H9 (cell line): ENCODE data around the gene TTC28. TPM values are rescaled to one million over a fixed set of nuclear protein-coding genes. Genes with fewer than 3 reads are reported as not detected.
A peak's percentile ranks its signal among the peaks of the same experiment; 100 is the strongest.

Experiments
- DNase-seq: peaks from one replicate; pipeline ENCODE4 v3.0.0-alpha.2; 2017
- H2AFZ ChIP-seq: one replicate; pipeline ENCODE4 v1.6.1; 2013; ENCODE audit warnings: mild to moderate bottlenecking, low read length, control low read depth, moderate library complexity
- H2AK5ac ChIP-seq: 2 replicates; pipeline ENCODE4 v1.6.1; 2013; ENCODE audit warnings: low read length, control low read depth, mixed read lengths; ENCODE audit not compliant: insufficient read length
- H2BK120ac ChIP-seq: one replicate; pipeline ENCODE4 v1.6.1; 2013; ENCODE audit warnings: low read depth, mild to moderate bottlenecking, low read length, control low read depth, inconsistent platforms; ENCODE audit not compliant: poor library complexity, severe bottlenecking
- H2BK12ac ChIP-seq: 2 replicates; pipeline ENCODE4 v1.6.1; 2013; ENCODE audit warnings: low read length, control low read depth, mixed read lengths, low read depth; ENCODE audit not compliant: insufficient read length
- H2BK15ac ChIP-seq: 2 replicates; pipeline ENCODE4 v1.6.1; 2013; ENCODE audit warnings: low read depth, low read length, control low read depth
- H2BK20ac ChIP-seq: one replicate; pipeline ENCODE4 v1.6.1; 2013; ENCODE audit warnings: low read depth, mild to moderate bottlenecking, low read length, control low read depth, inconsistent platforms; ENCODE audit not compliant: poor library complexity, severe bottlenecking
- H2BK5ac ChIP-seq: 2 replicates; pipeline ENCODE4 v1.6.1; 2013; ENCODE audit warnings: low read length, control low read depth, mixed read lengths; ENCODE audit not compliant: insufficient read length
- H3K14ac ChIP-seq: 2 replicates; pipeline ENCODE4 v1.6.1; 2013; ENCODE audit warnings: low read length, control low read depth; ENCODE audit not compliant: insufficient read depth
- H3K18ac ChIP-seq: 2 replicates; pipeline ENCODE4 v1.6.1; 2013; ENCODE audit warnings: low read depth, mild to moderate bottlenecking, mixed read lengths, low read length, control low read depth; ENCODE audit not compliant: insufficient read length
- H3K23ac ChIP-seq: 2 replicates; pipeline ENCODE4 v1.6.1; 2013; ENCODE audit warnings: low read length, control low read depth, mixed read lengths, low read depth; ENCODE audit not compliant: insufficient read length
- H3K23me2 ChIP-seq: 2 replicates; pipeline ENCODE4 v1.6.1; 2013; ENCODE audit warnings: low read depth, mild to moderate bottlenecking, mixed read lengths, low read length, control low read depth; ENCODE audit not compliant: insufficient read length, poor library complexity, severe bottlenecking
- H3K27ac ChIP-seq: 2 replicates; pipeline ENCODE4 v1.5.1; 2013; ENCODE audit warnings: low read length, control low read depth, mixed read lengths, low read depth; ENCODE audit not compliant: insufficient read length
- H3K27me3 ChIP-seq: 2 replicates; pipeline ENCODE4 v1.6.1; 2013; ENCODE audit warnings: low read length, control low read depth, inconsistent platforms; ENCODE audit not compliant: insufficient read depth
- H3K4ac ChIP-seq: 2 replicates; pipeline ENCODE4 v1.6.1; 2013; ENCODE audit warnings: low read depth, mild to moderate bottlenecking, control low read depth, inconsistent platforms, low read length, moderate library complexity
- H3K4me1 ChIP-seq: 2 replicates; pipeline ENCODE4 v1.6.1; 2013; ENCODE audit warnings: low read length, control low read depth, inconsistent platforms; ENCODE audit not compliant: insufficient read depth
- H3K4me2 ChIP-seq: 2 replicates; pipeline ENCODE4 v1.6.1; 2013; ENCODE audit warnings: low read length, control low read depth, mixed read lengths; ENCODE audit not compliant: insufficient read length, insufficient read depth
- H3K56ac ChIP-seq: 2 replicates; pipeline ENCODE4 v1.6.1; 2013; ENCODE audit warnings: low read depth, mild to moderate bottlenecking, mixed read lengths, low read length, control low read depth; ENCODE audit not compliant: insufficient read length
- H3K79me1 ChIP-seq: 2 replicates; pipeline ENCODE4 v1.6.1; 2013; ENCODE audit warnings: low read depth, mild to moderate bottlenecking, moderate library complexity, low read length, control low read depth, inconsistent platforms; ENCODE audit not compliant: insufficient read depth, poor library complexity, severe bottlenecking
- H3K79me2 ChIP-seq: 2 replicates; pipeline ENCODE4 v1.6.1; 2013; ENCODE audit warnings: low read length, control low read depth, inconsistent platforms; ENCODE audit not compliant: insufficient read depth
- H3K9ac ChIP-seq: 2 replicates; pipeline ENCODE4 v1.6.1; 2013; ENCODE audit warnings: low read length, control low read depth, mixed read lengths; ENCODE audit not compliant: insufficient read length; ENCODE audit errors: extremely low read depth
- H3K9me3 ChIP-seq: one replicate; pipeline ENCODE4 v1.6.1; 2013; ENCODE audit warnings: low read depth, low read length, inconsistent platforms; ENCODE audit not compliant: control insufficient read depth
- H3T11ph ChIP-seq: one replicate; pipeline ENCODE4 v1.6.1; 2013; ENCODE audit warnings: mild to moderate bottlenecking, low read length, control low read depth, inconsistent platforms
- H4K20me1 ChIP-seq: one replicate; pipeline ENCODE4 v1.6.1; 2013; ENCODE audit not compliant: control insufficient read depth, insufficient read length, insufficient read depth
- H4K5ac ChIP-seq: 2 replicates; pipeline ENCODE4 v1.6.1; 2013; ENCODE audit warnings: low read depth, mild to moderate bottlenecking, mixed read lengths, low read length, control low read depth; ENCODE audit not compliant: insufficient read length
- H4K8ac ChIP-seq: replicated peaks from 2 replicates; pipeline ENCODE4 v1.6.1; 2013; ENCODE audit warnings: low read length, control low read depth, mixed read lengths, low read depth; ENCODE audit not compliant: insufficient read length
- H4K91ac ChIP-seq: 2 replicates; pipeline ENCODE4 v1.6.1; 2013; ENCODE audit warnings: low read depth, mild to moderate bottlenecking, moderate library complexity, mixed read lengths, low read length, control low read depth; ENCODE audit not compliant: insufficient read length
- H3K27ac Mint-ChIP-seq, 3 experiments: 2 replicates in 2 of 3; 3 replicates in 1 of 3; pipeline ENCODE4 v1.8.0; 2020 to 2021; ENCODE audit warnings: mixed read lengths in 3 of 3, mild to moderate bottlenecking in 1 of 3, moderate library complexity in 1 of 3
- H3K27me3 Mint-ChIP-seq: 2 replicates; pipeline ENCODE4 v1.8.0; 2021; ENCODE audit warnings: low read depth, mild to moderate bottlenecking, moderate library complexity, mixed read lengths
- H3K36me3 Mint-ChIP-seq, 3 experiments: 2 replicates in 2 of 3; 3 replicates in 1 of 3; pipeline ENCODE4 v1.8.0; 2020 to 2021; ENCODE audit warnings: low read depth in 3 of 3, mixed read lengths in 3 of 3; ENCODE audit not compliant: insufficient read depth in 1 of 3
- H3K4me1 Mint-ChIP-seq, 2 experiments: 2 replicates each; pipeline ENCODE4 v1.8.0; 2020; ENCODE audit warnings: mixed read lengths in 2 of 2
- H3K4me3 Mint-ChIP-seq, 2 experiments: 2 replicates in 1 of 2; 3 replicates in 1 of 2; pipeline ENCODE4 v1.8.0; 2020 to 2021; ENCODE audit warnings: mild to moderate bottlenecking in 2 of 2, mixed read lengths in 2 of 2, moderate library complexity in 1 of 2
- H3K9me3 Mint-ChIP-seq, 2 experiments: 2 replicates in 1 of 2; 3 replicates in 1 of 2; pipeline ENCODE4 v1.8.0; 2020; ENCODE audit warnings: mild to moderate bottlenecking in 2 of 2, mixed read lengths in 2 of 2, moderate library complexity in 1 of 2
- CTCF ChIP-seq: fragments of 200-600 bp; sonication (generic); conservative IDR thresholded peaks from 3 replicates; pipeline ENCODE4 v1.8.0; 2021; ENCODE audit warnings: antibody characterized with exemption, mild to moderate bottlenecking
- WGBS: extraction: QIAGEN DNeasy Blood & Tissue Kit; methylation state at CpG from one replicate; pipeline ENCODE4 v1.1.7; 2013; ENCODE audit warnings: missing lambda C conversion rate, low lambda C conversion rate, mixed read lengths; ENCODE audit not compliant: insufficient read length; ENCODE audit errors: extremely low coverage; 5-methylcytosine and 5-hydroxymethylcytosine counted together
- total RNA-seq: library from RNA; stranded (reverse); gene quantifications from 2 replicates; pipeline ENCODE4 v1.2.1, GENCODE V29; 2021

The TTC28 gene
- total RNA-seq, 1 experiment from 2014 or later, result 13.6 TPM

- Histone ChIP-seq H3K23ac (no peak overlapping the region), H3K18ac (no peak overlapping the region), H2BK20ac (no peak overlapping the region), H3K9me3 (no peaks in the 10 kb centered on the region), H3K14ac (no peak overlapping the region), H3K4me2 (no peak overlapping the region), H3K79me1 (no peaks in the 10 kb centered on the region), H2AFZ (no peak overlapping the region), H3K4me1 (no peaks in the 10 kb centered on the region), H2BK5ac (no peak overlapping the region), H2BK120ac (no peak overlapping the region), H3K79me2 (no peaks in the 10 kb centered on the region), H3K56ac (no peak overlapping the region), H2AK5ac (no peak overlapping the region), H4K8ac (no peak overlapping the region), H2BK12ac (no peak overlapping the region), H4K20me1 (no peaks in the 10 kb centered on the region), H3K9ac (no peak overlapping the region), H4K91ac (no peak overlapping the region), H3K27me3 (no peaks in the 10 kb centered on the region), H2BK15ac (no peak overlapping the region), H3K23me2 (no peaks in the 10 kb centered on the region), H3T11ph (no peak overlapping the region), H4K5ac (no peak overlapping the region), H3K4ac (no peak overlapping the region), H3K27ac (no peak overlapping the region)
- Mint-ChIP-seq H3K27ac (no peak overlapping the region), H3K9me3 (no peaks in the 10 kb centered on the region), H3K27me3 (no peaks in the 10 kb centered on the region), H3K36me3 (no peaks in the 10 kb centered on the region), H3K4me3 (no peak overlapping the region), H3K4me1 (peaks cover 0 to 7% of the 10 kb centered on the region in 2 experiments; a peak in 1 of 4 replicates)
- peak; percentile 83 for DNase-seq
- WGBS, result no CpG with 5 or more reads among the region's 14 CpGs
- TF ChIP-seq CTCF, result peak; percentile 99
Observed at GRCh38 chr22:28009272-28009827, 670.3 kb downstream of the TTC28 start.
